Activated naive CD8-positive, alpha-beta T cell treated with anti-CD3 and anti-CD28 coated beads for 36 hours (primary cell): ENCODE data around the gene RAPGEF1. TPM values are rescaled to one million over a fixed set of nuclear protein-coding genes. Genes with fewer than 3 reads are reported as not detected.
"Not testable (repeated sequence)": the region's sequence is repeated elsewhere in the genome, so short reads cannot be mapped to it uniquely, and the experiment has no call there.

ENCODE experiments used
- DNase-seq: peaks from one replicate; pipeline ENCODE4 v3.0.0; 2021
- H3K27ac Mint-ChIP-seq: one replicate; pipeline ENCODE4 v1.8.0; 2022; ENCODE audit warnings: mild to moderate bottlenecking, moderate library complexity, mixed read lengths
- H3K27me3 Mint-ChIP-seq: one replicate; pipeline ENCODE4 v1.8.0; 2022; ENCODE audit warnings: mild to moderate bottlenecking, mixed read lengths
- H3K36me3 Mint-ChIP-seq: one replicate; pipeline ENCODE4 v1.8.0; 2021; ENCODE audit warnings: mild to moderate bottlenecking, mixed read lengths
- H3K4me1 Mint-ChIP-seq: one replicate; pipeline ENCODE4 v1.8.0; 2021; ENCODE audit warnings: mixed read lengths
- H3K4me3 Mint-ChIP-seq: one replicate; pipeline ENCODE4 v1.8.0; 2022; ENCODE audit warnings: mild to moderate bottlenecking, moderate library complexity, mixed read lengths
- H3K9me3 Mint-ChIP-seq: one replicate; pipeline ENCODE4 v1.8.0; 2022; ENCODE audit warnings: mixed read lengths
- total RNA-seq, 2 experiments: library from RNA; stranded (reverse); gene quantifications; one replicate each; pipeline ENCODE4 v1.2.3, GENCODE V29; 2021

Gene RAPGEF1
- total RNA-seq, 2 experiments from 2014 or later = 82.3 to 89.0 TPM

DNA sequence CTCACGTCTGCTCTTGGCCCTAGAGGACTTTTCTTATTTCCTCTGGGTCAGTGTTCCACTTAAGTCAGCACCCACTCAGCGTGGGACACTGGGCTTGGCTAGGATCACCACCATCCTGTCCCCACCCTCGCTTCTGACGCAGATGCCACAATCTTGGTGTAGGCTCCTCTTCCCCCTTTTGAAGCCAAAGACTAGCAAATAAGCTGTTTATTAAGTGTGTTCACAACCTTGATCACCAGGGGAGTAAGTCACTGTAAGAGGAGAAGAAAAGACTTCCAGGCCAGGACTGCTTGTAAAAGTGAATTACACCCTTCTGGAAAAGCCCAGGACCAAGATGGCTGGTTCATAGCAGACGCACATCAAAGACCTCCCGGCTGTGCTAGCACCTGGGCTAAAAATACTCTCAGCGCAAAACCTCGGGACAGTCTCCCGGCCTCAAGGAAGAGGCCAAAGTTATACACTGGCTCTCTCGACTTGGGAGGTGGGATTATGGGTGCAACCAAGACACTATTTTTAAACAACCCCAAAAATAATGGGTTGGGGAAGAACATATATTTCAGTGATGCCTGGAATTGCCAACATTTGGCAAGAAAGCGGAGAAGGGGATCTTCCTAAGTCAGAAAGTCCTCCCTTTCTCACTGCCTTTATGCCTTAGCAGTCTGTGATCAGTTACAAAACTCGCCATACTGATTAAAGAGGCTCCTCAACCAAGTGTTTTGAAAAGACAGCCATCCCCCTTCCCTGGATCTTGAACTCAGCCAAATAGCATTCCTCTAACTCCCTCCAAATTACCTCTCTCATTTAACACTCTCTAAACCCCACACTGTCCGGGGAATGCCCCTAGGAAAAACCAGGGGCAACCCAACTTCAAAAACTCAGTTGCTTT is 69.4 kb downstream of the RAPGEF1 start:
- Mint-ChIP-seq H3K27me3 (no peaks in the 10 kb centered on the region), H3K4me3 (no peak overlapping the region), H3K9me3 (no peaks in the 10 kb centered on the region), H3K27ac (peak overlapping the region; percentile 95), H3K4me1 (peaks cover 75% of the 10 kb centered on the region), H3K36me3 (peaks cover 15% of the 10 kb centered on the region)
- DNase-seq = no peak

- peak overlapping the region; percentile 38 for H3K4me3 Mint-ChIP-seq
- H3K4me1 Mint-ChIP-seq = peaks cover 73% of the 10 kb centered on the region
- no peaks in the 10 kb centered on the region for H3K9me3 Mint-ChIP-seq
- no peak for DNase-seq
- H3K36me3 Mint-ChIP-seq = peaks cover 17% of the 10 kb centered on the region
- no peaks in the 10 kb centered on the region for H3K27me3 Mint-ChIP-seq
- peak overlapping the region; percentile 95 for H3K27ac Mint-ChIP-seq
Measured at GRCh38 chr9:131669269-131670157, 70.4 kb downstream of the RAPGEF1 start.

DNA sequence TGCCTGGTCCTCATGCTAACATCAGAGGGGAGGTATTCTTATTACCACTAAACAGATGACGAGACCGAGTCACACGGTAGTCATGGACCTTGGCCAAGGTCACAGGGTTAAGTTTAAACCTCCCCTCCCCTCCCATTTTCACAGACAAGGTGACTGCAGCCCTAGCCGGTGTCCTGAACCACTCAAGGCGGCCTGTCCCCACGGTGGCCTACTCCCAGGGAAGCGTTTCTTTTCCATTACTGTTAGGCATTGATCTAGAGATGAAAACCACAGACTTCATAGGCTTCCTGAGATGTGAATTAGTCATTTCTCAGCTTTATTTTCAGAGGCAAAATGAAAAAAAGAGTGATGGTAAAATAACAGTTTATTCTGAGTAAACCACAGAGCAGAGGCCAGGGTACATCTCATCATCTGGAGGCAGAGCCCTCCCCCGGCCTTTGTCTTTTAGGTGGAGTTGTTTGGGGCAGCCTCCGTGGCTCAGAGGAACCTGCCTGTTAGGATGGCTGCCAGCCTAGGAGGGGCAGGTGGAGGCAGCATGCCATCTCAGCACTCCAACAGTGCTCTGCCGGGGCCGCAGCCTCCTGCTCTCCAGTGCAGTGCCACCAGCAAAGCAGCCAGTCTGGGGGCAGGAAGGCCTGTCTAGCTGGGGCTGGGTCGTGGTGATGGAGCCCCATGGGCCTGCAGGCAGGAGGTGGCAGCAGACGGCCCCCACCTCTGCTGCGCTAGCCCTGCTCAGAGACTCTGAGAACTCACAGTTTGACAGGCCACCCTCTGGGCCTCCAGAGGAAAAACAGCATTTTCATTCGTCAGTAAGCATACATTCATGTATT is 71.2 kb downstream of the RAPGEF1 start:
- Mint-ChIP-seq H3K36me3 (peaks cover 19% of the 10 kb centered on the region), H3K9me3 (no peaks in the 10 kb centered on the region), H3K27ac (peak overlapping the region; percentile 95), H3K4me1 (peaks cover 71% of the 10 kb centered on the region), H3K4me3 (peak overlapping the region; percentile 38), H3K27me3 (no peaks in the 10 kb centered on the region)
- DNase-seq = peak; percentile 74

GRCh38 chr9:131668057-131668438 is 71.8 kb downstream of the RAPGEF1 start:
- Mint-ChIP-seq H3K4me3 (peak overlapping the region; percentile 76), H3K9me3 (no peaks in the 10 kb centered on the region), H3K27ac (peak overlapping the region; percentile 98)

DNA sequence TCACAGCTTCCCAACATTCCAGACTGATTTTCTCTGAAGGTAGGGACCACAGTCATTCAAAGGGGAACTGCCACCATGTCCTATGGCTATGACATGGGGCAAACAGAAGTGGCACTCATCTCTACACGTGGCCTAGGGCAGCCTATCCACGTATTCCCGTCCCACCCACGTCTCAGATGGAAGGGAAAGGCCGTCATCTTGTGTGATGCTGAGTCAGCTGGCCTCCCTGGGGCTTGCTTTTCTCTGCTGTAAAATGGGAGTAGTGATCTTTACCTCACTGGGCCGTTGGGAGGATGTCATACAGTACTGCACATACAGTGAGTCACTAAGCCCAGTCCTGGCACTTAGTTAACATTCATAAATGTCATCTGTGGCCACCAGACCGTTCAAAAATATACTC is 72.3 kb downstream of the RAPGEF1 start:
- Mint-ChIP-seq H3K36me3 (peaks cover 24% of the 10 kb centered on the region), H3K9me3 (no peaks in the 10 kb centered on the region), H3K27me3 (no peaks in the 10 kb centered on the region), H3K4me3 (peak overlapping the region; percentile 76), H3K4me1 (peaks cover 73% of the 10 kb centered on the region), H3K27ac (peak overlapping the region; percentile 98)
- peak; percentile 61 for DNase-seq

More at GRCh38 chr9:131668057-131668438, 71.8 kb downstream of the RAPGEF1 start:
- Mint-ChIP-seq H3K27me3 (no peaks in the 10 kb centered on the region), H3K36me3 (peaks cover 21% of the 10 kb centered on the region), H3K4me1 (peaks cover 73% of the 10 kb centered on the region)
- DNase-seq = no peak

GRCh38 chr9:131666774-131667173 is 73.1 kb downstream of the RAPGEF1 start:
- no peaks in the 10 kb centered on the region for H3K27me3 Mint-ChIP-seq
- H3K4me3 Mint-ChIP-seq = peak overlapping the region; percentile 47
- no peak for DNase-seq
- peaks cover 71% of the 10 kb centered on the region for H3K4me1 Mint-ChIP-seq
- no peaks in the 10 kb centered on the region for H3K9me3 Mint-ChIP-seq
- peaks cover 21% of the 10 kb centered on the region for H3K36me3 Mint-ChIP-seq
- H3K27ac Mint-ChIP-seq = peak overlapping the region; percentile 98

DNA sequence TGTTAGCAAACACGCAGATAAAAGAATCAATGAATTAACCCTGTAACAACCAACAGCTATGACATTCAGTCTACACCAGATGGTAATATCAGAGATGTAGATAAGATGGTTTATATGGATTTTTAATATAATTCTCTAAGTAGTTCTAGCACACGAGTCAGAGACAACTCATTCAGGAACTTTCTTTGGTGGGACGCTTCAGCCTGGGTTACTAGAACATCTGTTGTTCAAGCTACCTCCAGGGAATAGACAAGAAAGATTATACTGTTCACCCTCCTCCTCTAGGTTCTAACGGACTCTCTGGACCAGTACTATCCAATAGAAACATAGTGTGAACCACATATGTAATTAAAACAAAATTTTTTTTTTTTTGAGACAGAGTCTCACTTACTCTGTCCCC is 73.8 kb downstream of the RAPGEF1 start:
- no peak overlapping the region for H3K4me3 Mint-ChIP-seq

DNA sequence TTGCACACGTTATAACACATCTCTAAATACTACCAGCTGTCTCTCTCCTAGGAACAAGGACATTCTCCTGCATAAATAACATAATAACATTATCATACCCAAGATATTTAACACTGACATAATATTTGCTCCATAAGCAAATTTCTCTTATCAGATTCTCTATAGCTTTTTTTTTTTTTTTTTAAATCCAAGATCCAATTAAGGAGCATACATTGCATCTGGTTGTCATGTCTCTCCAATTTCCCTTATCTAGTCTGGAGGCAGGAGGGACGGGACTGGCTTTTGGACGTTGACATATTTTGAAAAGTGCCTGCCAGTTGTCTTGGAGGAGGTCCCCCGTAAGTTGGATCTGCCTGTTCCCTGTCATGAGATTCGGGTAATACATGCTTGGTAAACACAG is 76.6 kb downstream of the RAPGEF1 start:
- Mint-ChIP-seq H3K9me3 (no peaks in the 10 kb centered on the region), H3K4me1 (peaks cover 59% of the 10 kb centered on the region), H3K27me3 (no peaks in the 10 kb centered on the region), H3K27ac (peak overlapping the region; percentile 13), H3K36me3 (peaks cover 16% of the 10 kb centered on the region), H3K4me3 (no peak overlapping the region)
- DNase-seq = no peak

More for the DNA sequence above, 73.8 kb downstream of the RAPGEF1 start:
- no peak for DNase-seq
- H3K27ac Mint-ChIP-seq = no peak overlapping the region
- H3K9me3 Mint-ChIP-seq = no peaks in the 10 kb centered on the region
- peaks cover 18% of the 10 kb centered on the region for H3K36me3 Mint-ChIP-seq
- H3K27me3 Mint-ChIP-seq = no peaks in the 10 kb centered on the region
- H3K4me1 Mint-ChIP-seq = peaks cover 68% of the 10 kb centered on the region

DNA sequence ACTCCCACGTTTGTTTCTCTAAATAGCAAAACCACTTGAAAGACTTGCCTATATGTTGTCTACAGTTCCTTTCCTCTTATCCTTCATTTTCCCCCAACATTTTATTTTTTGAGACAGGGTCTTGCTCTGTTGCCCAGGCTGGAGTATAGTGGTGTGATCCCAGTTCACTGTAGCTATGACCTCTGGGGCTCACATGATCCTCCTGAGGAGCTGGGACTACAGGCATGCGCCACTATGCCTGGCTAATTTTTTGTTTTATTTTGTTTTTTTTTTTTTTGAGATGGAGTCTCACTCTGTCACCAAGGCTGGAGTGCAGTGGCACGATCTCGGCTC is 77.6 kb downstream of the RAPGEF1 start:
- H3K36me3 Mint-ChIP-seq = peaks cover 16% of the 10 kb centered on the region
- not testable (repeated sequence) for DNase-seq, H3K9me3 Mint-ChIP-seq, H3K27me3 Mint-ChIP-seq
- peaks cover 60% of the 10 kb centered on the region for H3K4me1 Mint-ChIP-seq
- H3K27ac Mint-ChIP-seq = peak overlapping the region; percentile 87
- peak overlapping the region; percentile 3 for H3K4me3 Mint-ChIP-seq

GRCh38 chr9:131661568-131662288 is 78.1 kb downstream of the RAPGEF1 start:
- H3K27me3 Mint-ChIP-seq = no peaks in the 10 kb centered on the region

GRCh38 chr9:131660466-131661405 is 79.1 kb downstream of the RAPGEF1 start:
- H3K4me3 Mint-ChIP-seq = no peak overlapping the region
- no peaks in the 10 kb centered on the region for H3K9me3 Mint-ChIP-seq
- DNase-seq = no peak
- H3K4me1 Mint-ChIP-seq = peaks cover 63% of the 10 kb centered on the region
- H3K27ac Mint-ChIP-seq = peak overlapping the region; percentile 28
- no peaks in the 10 kb centered on the region for H3K27me3 Mint-ChIP-seq
- peaks cover 17% of the 10 kb centered on the region for H3K36me3 Mint-ChIP-seq

More at GRCh38 chr9:131661568-131662288, 78.1 kb downstream of the RAPGEF1 start:
- H3K36me3 Mint-ChIP-seq = peaks cover 14% of the 10 kb centered on the region
- DNase-seq = peak; percentile 73
- peak overlapping the region; percentile 87 for H3K27ac Mint-ChIP-seq
- peak overlapping the region; percentile 3 for H3K4me3 Mint-ChIP-seq
- no peaks in the 10 kb centered on the region for H3K9me3 Mint-ChIP-seq
- peaks cover 61% of the 10 kb centered on the region for H3K4me1 Mint-ChIP-seq

- DNase-seq = no peak
- peak overlapping the region; percentile 51 for H3K4me3 Mint-ChIP-seq
- peaks cover 17% of the 10 kb centered on the region for H3K36me3 Mint-ChIP-seq
- H3K4me1 Mint-ChIP-seq = peaks cover 67% of the 10 kb centered on the region
- H3K27me3 Mint-ChIP-seq = no peaks in the 10 kb centered on the region
- H3K27ac Mint-ChIP-seq = peak overlapping the region; percentile 95
- H3K9me3 Mint-ChIP-seq = no peaks in the 10 kb centered on the region
Measured at GRCh38 chr9:131658377-131659129, 81.3 kb downstream of the RAPGEF1 start.

DNA sequence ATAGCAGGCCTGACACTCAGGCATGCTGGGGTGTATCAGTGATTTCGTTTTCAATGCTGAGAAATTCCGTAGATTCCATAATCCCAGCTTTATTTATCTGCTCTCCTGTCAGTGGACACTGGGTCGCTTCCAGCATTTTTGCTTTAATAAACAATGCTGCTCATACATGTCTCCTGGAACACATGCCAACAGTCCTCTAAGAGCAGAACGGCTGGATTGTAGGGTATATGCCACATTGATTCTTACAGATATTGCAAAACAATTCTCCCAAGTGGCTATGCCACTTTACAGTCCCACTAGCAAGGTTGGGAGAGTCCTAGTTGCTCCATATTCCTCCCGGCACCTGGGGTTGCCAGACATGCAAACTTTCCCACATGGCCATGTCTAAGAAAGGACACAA is 81.9 kb downstream of the RAPGEF1 start:
- H3K27ac Mint-ChIP-seq = peak overlapping the region; percentile 95
- no peaks in the 10 kb centered on the region for H3K9me3 Mint-ChIP-seq
- H3K27me3 Mint-ChIP-seq = no peaks in the 10 kb centered on the region
- H3K36me3 Mint-ChIP-seq = peaks cover 15% of the 10 kb centered on the region
- H3K4me1 Mint-ChIP-seq = peaks cover 66% of the 10 kb centered on the region
- no peak overlapping the region for H3K4me3 Mint-ChIP-seq
- DNase-seq = no peak
